ENCODE measurements around the gene PLEKHG5. TPM values are rescaled to one million over a fixed set of nuclear protein-coding genes. Genes with fewer than 3 reads are reported as not detected.

PLEKHG5 gene
- total RNA-seq, 1 experiment from 2014 or later = 0.86 TPM

GRCh38 chr1:6490181-6491080 is 1.0 kb downstream of the PLEKHG5 start:
- CTCF ChIA-PET = interaction anchor here (0.6 to 1.1 kb wide), 3 partner anchors 10 to 107 kb away, joined by 3 to 6 read pairs (median 5); no protein-coding TSS in a partner anchor
- peaks cover 10% of the 10 kb centered on the region for H3K27me3 ChIP-seq (replicated peaks; ENCODE audit: insufficient read depth, low read depth, low read length, poor library complexity)
- intact Hi-C loops (cut with micrococcal nuclease; ENCODE audit: unreplicated experiment) = no loop called here
- BruUV-seq (replicated peaks) = no TSS peak
- peaks cover 14% of the 10 kb centered on the region for H3K4me1 ChIP-seq (ENCODE audit: insufficient read depth, low read length, poor library complexity, severe bottlenecking)
- POLR2A ChIA-PET (ENCODE audit: low non-redundant PET) = no interaction called here
- H3K4me3 ChIP-seq (ENCODE audit: low read depth, low read length, poor library complexity, severe bottlenecking) = peak overlapping the region; percentile 55
- H3K9me3 ChIP-seq (ENCODE audit: low read depth, low read length, poor library complexity, severe bottlenecking) = no peaks in the 10 kb centered on the region
- TF ChIP-seq EZH2 (IDR thresholded peaks at IDR 0.05; ENCODE audit: borderline replicate concordance, low read depth, low read length, poor library complexity, severe bottlenecking) = no peak
- peak; percentile 38 for TF ChIP-seq CTCF (conservative IDR thresholded peaks at IDR 0.05; ENCODE audit: low read depth, low read length)
- DNase-seq (ENCODE audit: low spot score) = peak; percentile 75
- no peak overlapping the region for H3K27ac ChIP-seq (ENCODE audit: low read depth, low read length, poor library complexity, severe bottlenecking)
- no peaks in the 10 kb centered on the region for H3K36me3 ChIP-seq (ENCODE audit: insufficient read depth, low read length, poor library complexity, severe bottlenecking)

- BruUV-seq (replicated peaks) = no TSS peak
- CTCF ChIA-PET = interaction anchor here (0.6 to 0.8 kb wide), 3 partner anchors 13 to 107 kb away, joined by 5 to 6 read pairs (median 6); partner anchors contain the start of gene ACOT7
- TF ChIP-seq CTCF (conservative IDR thresholded peaks at IDR 0.05; ENCODE audit: low read depth, low read length) (peak; percentile 95), EZH2 (IDR thresholded peaks at IDR 0.05; ENCODE audit: borderline replicate concordance, low read depth, low read length, poor library complexity, severe bottlenecking) (no peak)
- peak; percentile 80 for DNase-seq (ENCODE audit: low spot score)
- Histone ChIP-seq H3K9me3 (ENCODE audit: low read depth, low read length, poor library complexity, severe bottlenecking) (no peaks in the 10 kb centered on the region), H3K27ac (ENCODE audit: low read depth, low read length, poor library complexity, severe bottlenecking) (no peak overlapping the region), H3K4me3 (ENCODE audit: low read depth, low read length, poor library complexity, severe bottlenecking) (peak overlapping the region; percentile 55), H3K4me1 (ENCODE audit: insufficient read depth, low read length, poor library complexity, severe bottlenecking) (peaks cover 14% of the 10 kb centered on the region), H3K27me3 (replicated peaks; ENCODE audit: insufficient read depth, low read depth, low read length, poor library complexity) (peaks cover 16% of the 10 kb centered on the region), H3K36me3 (ENCODE audit: insufficient read depth, low read length, poor library complexity, severe bottlenecking) (no peaks in the 10 kb centered on the region)
- POLR2A ChIA-PET (ENCODE audit: low non-redundant PET) = no interaction called here
- intact Hi-C loops (cut with micrococcal nuclease; ENCODE audit: unreplicated experiment) = loop anchor here (5.0 kb wide), 1 partner anchor 728 kb away; no protein-coding TSS in a partner anchor
These were observed 1.7 kb downstream of the PLEKHG5 start for GRCh38 chr1:6489799-6490180.

GRCh38 chr1:6489383-6489765 is 2.1 kb downstream of the PLEKHG5 start:
- BruUV-seq (replicated peaks) = no TSS peak
- Histone ChIP-seq H3K4me3 (ENCODE audit: low read depth, low read length, poor library complexity, severe bottlenecking) (no peak overlapping the region), H3K9me3 (ENCODE audit: low read depth, low read length, poor library complexity, severe bottlenecking) (no peaks in the 10 kb centered on the region), H3K4me1 (ENCODE audit: insufficient read depth, low read length, poor library complexity, severe bottlenecking) (peaks cover 14% of the 10 kb centered on the region), H3K36me3 (ENCODE audit: insufficient read depth, low read length, poor library complexity, severe bottlenecking) (no peaks in the 10 kb centered on the region), H3K27me3 (replicated peaks; ENCODE audit: insufficient read depth, low read depth, low read length, poor library complexity) (peaks cover 20% of the 10 kb centered on the region), H3K27ac (ENCODE audit: low read depth, low read length, poor library complexity, severe bottlenecking) (no peak overlapping the region)
- no peak for DNase-seq (ENCODE audit: low spot score)
- TF ChIP-seq CTCF (conservative IDR thresholded peaks at IDR 0.05; ENCODE audit: low read depth, low read length) (no peak), EZH2 (IDR thresholded peaks at IDR 0.05; ENCODE audit: borderline replicate concordance, low read depth, low read length, poor library complexity, severe bottlenecking) (no peak)
- POLR2A ChIA-PET (ENCODE audit: low non-redundant PET) = no interaction called here
- intact Hi-C loops (cut with micrococcal nuclease; ENCODE audit: unreplicated experiment) = loop anchor here (5.0 kb wide), 1 partner anchor 728 kb away; no protein-coding TSS in a partner anchor
- CTCF ChIA-PET = interaction anchor here (0.6 kb wide), 1 partner anchor 96 kb away, joined by 6 read pairs; the partner anchor contains the start of gene ACOT7
